Peyer's patch (tissue), 4 donors: ENCODE results near the gene TUFM.

Experiments
- POLR2A ChIP-seq, 2 donors: fragments of 450-650 bp; IDR thresholded peaks; one replicate each; pipeline ENCODE4 v1.5.1; 2017; ENCODE audit warnings: antibody characterized with exemption in 2 of 2, mild to moderate bottlenecking in 2 of 2, moderate library complexity in 2 of 2
- TF ChIP-seq, protein P1 (sequence below), 6 experiments: fragments of 450-650 bp in 4 of 6; fragments of 200-600 bp in 2 of 6; sonication (generic) in 1 of 6; IDR thresholded peaks; one replicate each; pipeline ENCODE4 v1.5.1; 2017 to 2019; ENCODE audit warnings: antibody characterized with exemption in 6 of 6, mild to moderate bottlenecking in 3 of 6, moderate library complexity in 1 of 6

- TF ChIP-seq, protein P1, sequence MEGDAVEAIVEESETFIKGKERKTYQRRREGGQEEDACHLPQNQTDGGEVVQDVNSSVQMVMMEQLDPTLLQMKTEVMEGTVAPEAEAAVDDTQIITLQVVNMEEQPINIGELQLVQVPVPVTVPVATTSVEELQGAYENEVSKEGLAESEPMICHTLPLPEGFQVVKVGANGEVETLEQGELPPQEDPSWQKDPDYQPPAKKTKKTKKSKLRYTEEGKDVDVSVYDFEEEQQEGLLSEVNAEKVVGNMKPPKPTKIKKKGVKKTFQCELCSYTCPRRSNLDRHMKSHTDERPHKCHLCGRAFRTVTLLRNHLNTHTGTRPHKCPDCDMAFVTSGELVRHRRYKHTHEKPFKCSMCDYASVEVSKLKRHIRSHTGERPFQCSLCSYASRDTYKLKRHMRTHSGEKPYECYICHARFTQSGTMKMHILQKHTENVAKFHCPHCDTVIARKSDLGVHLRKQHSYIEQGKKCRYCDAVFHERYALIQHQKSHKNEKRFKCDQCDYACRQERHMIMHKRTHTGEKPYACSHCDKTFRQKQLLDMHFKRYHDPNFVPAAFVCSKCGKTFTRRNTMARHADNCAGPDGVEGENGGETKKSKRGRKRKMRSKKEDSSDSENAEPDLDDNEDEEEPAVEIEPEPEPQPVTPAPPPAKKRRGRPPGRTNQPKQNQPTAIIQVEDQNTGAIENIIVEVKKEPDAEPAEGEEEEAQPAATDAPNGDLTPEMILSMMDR (IDR thresholded peaks at IDR 0.05), result no peak
- TF ChIP-seq POLR2A (IDR thresholded peaks at IDR 0.05), result no peak
These were observed 46.1 kb upstream of the TUFM start for GRCh38 chr16:28891964-28892890.
